ENCODE results near the gene KCNK3.

GRCh38 chr2:26780203-26780760, 87.8 kb downstream of the KCNK3 start:
- TF ChIP-seq EZH2phosphoT487 (IDR thresholded peaks at IDR 0.05; ENCODE audit: insufficient read depth, low read depth) (no peak), EZH2 (IDR thresholded peaks at IDR 0.05; ENCODE audit: insufficient read depth, poor library complexity, severe bottlenecking) (no peak)
